Endothelial cell of coronary artery (primary cell): ENCODE results near the gene PMPCA. TPM values are rescaled to one million over a fixed set of nuclear protein-coding genes. Genes with fewer than 3 reads are reported as not detected.

Source experiments
- total RNA-seq: library from RNA; depleted of rRNA; stranded (reverse); fragments of >200 nt; gene quantifications from 2 replicates; pipeline ENCODE4 v1.2.3, GENCODE V29; 2014

PMPCA gene
- total RNA-seq, result 42.4 and 47.2 TPM in 2 replicates

DNA sequence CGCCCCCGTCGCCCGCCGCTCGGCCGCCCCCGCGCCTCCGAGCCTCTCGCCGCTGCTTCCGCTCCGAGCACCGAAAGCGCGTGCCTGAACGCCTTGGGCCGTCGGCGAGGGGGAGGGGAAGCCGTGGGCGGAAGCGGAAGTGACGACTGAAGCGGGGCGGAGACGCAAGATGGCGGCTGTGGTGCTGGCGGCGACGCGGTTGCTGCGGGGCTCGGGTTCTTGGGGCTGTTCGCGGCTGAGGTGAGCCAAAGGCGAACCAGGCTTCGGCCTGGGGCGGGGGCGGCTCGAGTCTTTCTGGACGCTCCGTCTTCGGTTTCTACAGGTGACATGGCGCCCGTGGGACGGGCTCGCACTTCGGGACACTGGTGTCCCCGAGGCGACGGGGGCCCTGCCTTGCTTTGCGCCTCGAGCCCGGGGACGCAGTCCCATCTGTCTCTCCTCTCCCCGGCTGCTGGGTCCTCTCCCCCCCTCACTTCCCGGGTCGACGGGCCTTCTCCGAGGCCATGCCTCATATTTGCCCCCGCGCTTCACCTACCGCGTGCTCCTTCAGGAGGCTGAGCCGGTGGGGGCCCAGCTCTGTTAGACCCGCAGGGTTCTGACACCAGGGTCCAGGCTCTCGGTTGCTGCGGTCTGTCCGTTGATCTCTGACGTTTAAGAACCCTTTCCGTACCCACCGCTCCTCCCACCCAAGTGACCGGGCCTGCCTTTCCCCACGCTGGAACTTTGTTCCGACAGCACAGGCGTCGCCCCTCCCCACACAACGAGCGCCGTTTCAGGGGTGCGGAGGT lies at the start of gene PMPCA, which contains the start of gene ENTR1:
Gene PMPCA, plus strand, starts transcription at position 159 of the 788 bp plus-strand sequence. Its CDS starts 11 bp downstream, at position 170.
Gene ENTR1, minus strand, starts transcription at position 115 of the 788 bp plus-strand sequence. CDS start 217 bp downstream, outside the sequence.

GRCh38 chr9:136363106-136363948 lies 47.1 kb upstream of the PMPCA start, which contains the start of gene DNLZ:
TSS of gene DNLZ (minus strand) at chr9:136363744. CDS start at chr9:136363714, 30 bp downstream.

GRCh38 chr9:136373300-136374182 lies 36.9 kb upstream of the PMPCA start, which contains the start of gene CARD9:
TSS of gene CARD9 (minus strand) at chr9:136373669. CDS start at chr9:136372078, 1,591 bp downstream.

GRCh38 chr9:136400038-136400834 lies 10.2 kb upstream of the PMPCA start, which contains the start of gene SNAPC4:
TSS of gene SNAPC4 (minus strand) at chr9:136400170. CDS start at chr9:136398428, 1,742 bp downstream.

DNA sequence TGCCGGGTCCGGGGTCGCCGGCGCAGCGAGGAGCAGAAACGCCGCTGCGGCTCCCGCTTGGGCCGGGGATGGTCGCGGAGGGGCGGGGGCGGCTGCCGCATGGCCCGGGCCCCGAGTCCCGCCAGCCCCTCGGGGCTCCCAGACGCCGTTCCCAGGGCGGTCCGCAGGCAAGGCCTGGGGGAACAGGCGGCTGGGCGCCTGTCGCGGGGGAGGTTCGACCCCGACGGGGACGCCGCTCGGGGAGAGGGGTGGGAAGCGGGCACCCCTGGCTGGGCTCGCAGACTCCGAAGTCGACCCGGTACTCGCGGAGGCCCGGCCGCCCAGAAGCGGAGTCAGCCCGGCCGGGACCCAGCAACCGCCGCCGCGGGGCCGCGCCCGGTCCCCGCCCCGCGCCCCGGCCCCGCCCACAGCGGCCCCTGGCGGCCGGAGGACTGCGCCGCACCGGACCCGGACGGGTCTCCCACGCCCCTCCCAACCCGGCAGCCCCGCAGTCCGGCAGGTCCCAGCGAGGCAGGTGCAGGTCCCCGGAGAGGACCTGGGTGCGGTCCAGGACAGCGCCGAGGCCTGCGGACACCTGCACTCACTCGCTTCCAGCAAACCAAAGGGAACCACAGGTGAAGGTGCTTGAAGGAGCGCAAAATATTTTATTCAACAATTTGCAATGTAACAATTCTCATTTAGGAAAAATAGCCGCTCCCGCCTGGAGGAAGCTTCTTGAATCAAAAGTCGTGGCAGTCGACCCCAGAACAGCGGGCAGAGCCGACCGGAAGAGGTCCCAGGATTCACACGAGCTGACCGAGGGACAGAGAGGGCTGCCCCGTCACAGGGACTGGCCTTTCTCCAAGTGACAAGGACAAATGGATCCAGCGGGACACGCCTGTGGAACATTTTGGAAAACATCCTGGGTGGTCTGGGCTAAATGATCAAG lies 29.3 kb downstream of the PMPCA start, which contains the start of gene INPP5E:
Gene INPP5E, minus strand, starts transcription at position 365 of the 928 bp plus-strand sequence. CDS start 426 bp downstream, outside the sequence.

Other genes with a start within 250 kb of the PMPCA start
- gene LHX3, start 205.5 kb upstream of the PMPCA start, total RNA-seq, result not detected in 2 replicates
- 9.4 and 14.5 TPM in 2 replicates for gene QSOX2, start 164.8 kb upstream of the PMPCA start, total RNA-seq
- gene CCDC187, start 106.6 kb upstream of the PMPCA start, total RNA-seq, result not detected in 2 replicates
- gene GPSM1, start 83.1 kb upstream of the PMPCA start, total RNA-seq, result 24.7 and 34.4 TPM in 2 replicates
- 9.3 and 19.3 TPM in 2 replicates for gene DNLZ, start 46.9 kb upstream of the PMPCA start, total RNA-seq
- 0.27 and 0.28 TPM in 2 replicates for gene CARD9, start 37.0 kb upstream of the PMPCA start, total RNA-seq
- 8.4 and 8.7 TPM in 2 replicates for gene SNAPC4, start 10.5 kb upstream of the PMPCA start, total RNA-seq
- gene ENTR1, start within 50 bp of the PMPCA start, total RNA-seq, result 30.4 and 31.4 TPM in 2 replicates
- 4.9 and 6.5 TPM in 2 replicates for gene INPP5E, start 29.2 kb downstream of the PMPCA start, total RNA-seq
- 17.7 and 24.4 TPM in 2 replicates for gene SEC16A, start 72.4 kb downstream of the PMPCA start, total RNA-seq
- gene NOTCH1, start 135.4 kb downstream of the PMPCA start, total RNA-seq, result 109 and 129 TPM in 2 replicates